ENCODE measurements around the gene RABEP2. TPM values are rescaled to one million over a fixed set of nuclear protein-coding genes. Genes with fewer than 3 reads are reported as not detected.

Gene RABEP2
- polyA plus RNA-seq, 3 donors, result 26.0 to 32.0 (median 30.8) TPM

- DNase-seq, result no peak
Observed at GRCh38 chr16:28863929-28864793, 60.9 kb downstream of the RABEP2 start.

- DNase-seq, result no peak
Observed at GRCh38 chr16:28859326-28859725, 65.7 kb downstream of the RABEP2 start.

- DNase-seq, result no peak
Observed at GRCh38 chr16:28858421-28858820, 66.6 kb downstream of the RABEP2 start.

Other genes with a start within 250 kb of the RABEP2 start
- gene EIF3C, start 213.8 kb downstream of the RABEP2 start, polyA plus RNA-seq (ENCODE audit: insufficient read length in 3 of 3), result 100 to 1,000 TPM; 447 to 620 (median 545) TPM
- 1 to 10 TPM; 1.4 to 5.5 (median 2.2) TPM for gene NPIPB9, start 173.5 kb downstream of the RABEP2 start, polyA plus RNA-seq (ENCODE audit: insufficient read length in 3 of 3)
- gene ATXN2L, start 102.2 kb downstream of the RABEP2 start, polyA plus RNA-seq (ENCODE audit: insufficient read length in 3 of 3), result 100 to 1,000 TPM; 116 to 132 (median 127) TPM
- gene TUFM, start 78.9 kb downstream of the RABEP2 start, polyA plus RNA-seq (ENCODE audit: insufficient read length in 3 of 3), result 100 to 1,000 TPM; 220 to 228 (median 223) TPM
- gene SH2B1, start 61.4 kb downstream of the RABEP2 start, polyA plus RNA-seq (ENCODE audit: insufficient read length in 3 of 3), result 10 to 100 TPM; 69.7 to 92.7 (median 86.7) TPM
- gene ATP2A1, start 46.8 kb downstream of the RABEP2 start, polyA plus RNA-seq (ENCODE audit: insufficient read length in 3 of 3), result 1 to 10 TPM; 3.7 to 9.9 (median 5.2) TPM
- 1 to 10 TPM; 3.8 to 5.0 (median 4.4) TPM for gene CD19, start 6.7 kb upstream of the RABEP2 start, polyA plus RNA-seq (ENCODE audit: insufficient read length in 3 of 3)
- gene NFATC2IP, start 25.7 kb upstream of the RABEP2 start, polyA plus RNA-seq (ENCODE audit: insufficient read length in 3 of 3), result 10 to 100 TPM; 30.8 to 85.9 (median 76.7) TPM
- 10 to 100 TPM; 51.3 to 64.6 (median 60.5) TPM for gene SPNS1, start 49.5 kb upstream of the RABEP2 start, polyA plus RNA-seq (ENCODE audit: insufficient read length in 3 of 3)
- 1 to 10 TPM; 5.8 to 9.5 (median 9.1) TPM for gene LAT, start 59.8 kb upstream of the RABEP2 start, polyA plus RNA-seq (ENCODE audit: insufficient read length in 3 of 3)